Endothelial cell of umbilical vein (primary cell): Measurements from ENCODE around the gene ARL6IP4.

Source experiments
- GATA2 ChIP-seq: IDR thresholded peaks from 2 replicates; pipeline ENCODE4 v1.7.0; 2011; ENCODE audit warnings: low read depth, mild to moderate bottlenecking, moderate library complexity, mixed read lengths, low read length; ENCODE audit not compliant: insufficient read length, insufficient read depth
- POLR2A ChIP-seq: IDR thresholded peaks from 2 replicates; pipeline ENCODE4 v1.6.1; 2012; ENCODE audit warnings: low read depth, mild to moderate bottlenecking, control low read depth, low read length

DNA sequence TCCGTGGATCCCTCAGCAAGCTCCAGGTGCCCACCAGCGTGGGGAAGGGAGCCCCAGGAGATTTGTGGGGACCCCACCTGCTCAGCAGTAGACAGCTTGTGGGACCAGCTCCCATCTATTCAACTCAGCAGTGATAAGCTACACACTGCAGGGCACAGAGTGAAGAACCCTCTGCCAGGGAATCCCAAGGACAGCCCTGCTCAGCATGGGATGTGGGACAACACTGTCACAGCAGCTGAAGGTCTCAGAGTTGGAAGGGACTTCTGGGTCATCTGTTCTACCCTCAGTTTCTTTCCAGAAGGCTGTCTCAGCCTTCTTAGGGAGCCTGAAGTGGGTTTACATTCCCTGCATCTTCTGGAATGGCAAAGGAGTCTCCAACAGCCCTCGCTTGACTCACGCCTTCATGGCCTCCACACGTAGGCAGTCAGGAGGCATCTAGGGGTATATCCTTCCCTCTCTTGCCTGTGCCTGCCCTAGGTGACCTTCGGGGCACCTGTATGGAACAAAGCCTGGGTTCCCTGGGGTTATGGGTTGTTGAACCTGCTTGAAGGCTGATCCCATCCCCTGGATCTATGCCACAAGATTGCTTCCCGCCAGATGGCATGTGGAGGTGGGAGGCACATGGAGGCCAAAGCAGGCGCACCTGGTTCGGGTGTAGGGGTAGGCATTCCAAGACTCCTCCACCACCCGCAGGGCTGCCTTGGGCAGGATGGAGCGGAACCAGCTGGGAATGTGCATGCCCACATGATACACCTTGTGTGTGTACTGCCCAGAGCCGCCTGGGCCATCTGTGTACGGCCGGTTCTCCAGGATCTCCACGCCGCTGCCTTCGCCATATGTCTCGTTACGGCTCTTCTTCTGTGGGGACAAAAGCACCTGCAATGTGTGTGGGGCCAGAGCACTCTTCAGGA lies 33.0 kb downstream of the ARL6IP4 start:
- TF ChIP-seq POLR2A (no peak), GATA2 (no peak)
